Bone marrow (tissue), 2 donors: ENCODE results near the gene EGR4.

ENCODE experiments used
- DNase-seq, 2 donors: peaks; one replicate each; lab custom pipeline; 2025; lab: John Stamatoyannopoulos, UW

The EGR4 gene

GRCh38 chr2:73290049-73290839 is 3.1 kb downstream of the EGR4 start:
- no peak for DNase-seq

GRCh38 chr2:73289304-73289703 is 4.0 kb downstream of the EGR4 start:
- no peak for DNase-seq

DNA sequence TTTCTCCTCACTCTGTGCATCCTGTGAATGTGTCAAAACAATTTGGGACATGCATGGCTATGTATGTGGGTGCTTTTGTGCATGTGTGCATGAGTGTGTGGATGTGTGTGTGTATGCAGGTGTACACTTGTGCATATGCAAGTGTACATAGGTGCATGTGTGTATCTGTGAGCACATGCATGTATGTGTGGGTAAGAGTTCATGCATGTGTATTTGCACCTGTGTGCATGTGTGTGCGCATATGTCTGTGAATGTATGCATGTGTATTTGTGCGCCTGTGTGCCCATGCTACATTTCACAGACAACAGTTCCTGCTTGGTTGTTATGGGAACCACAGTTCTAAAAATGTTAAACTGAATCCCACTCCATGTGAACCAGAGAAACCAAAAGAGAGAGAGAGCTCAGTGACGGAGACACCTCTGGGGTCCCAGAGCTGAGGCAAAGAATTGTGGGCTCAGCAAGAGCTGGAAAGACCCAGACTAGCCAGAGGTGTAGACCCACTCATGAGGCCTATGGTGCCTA is 7.2 kb downstream of the EGR4 start:
- no peak for DNase-seq

DNA sequence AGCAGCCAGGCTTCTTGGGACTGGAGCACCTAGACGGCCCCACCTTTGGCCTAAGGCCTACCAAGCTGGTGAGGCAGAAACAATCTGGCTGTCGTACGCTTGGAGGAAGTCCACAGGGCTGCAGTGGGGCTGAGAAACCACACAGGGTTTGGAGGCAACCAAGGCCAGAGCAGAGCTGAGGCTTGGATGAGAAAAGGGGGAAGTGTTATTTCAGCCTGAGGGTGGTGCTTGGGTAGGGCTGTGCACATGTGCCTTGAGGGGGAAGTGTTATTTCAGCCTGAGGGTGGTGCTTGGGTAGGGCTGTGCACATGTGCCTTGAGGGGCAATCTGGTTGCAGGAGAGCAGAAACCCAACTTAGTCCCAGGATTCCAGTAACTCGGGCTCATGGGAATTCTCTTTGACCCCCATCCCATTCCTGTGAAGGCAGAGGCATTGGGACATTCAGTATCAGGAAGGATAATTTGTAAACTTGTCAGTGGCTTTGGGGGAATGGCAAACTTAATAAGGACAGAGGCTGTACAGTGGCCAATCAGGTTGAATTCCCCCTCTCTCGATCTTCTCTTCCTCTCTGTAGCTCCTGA is 8.1 kb downstream of the EGR4 start:
- peak in 1 of 2 donors; percentile 70 for DNase-seq

DNA sequence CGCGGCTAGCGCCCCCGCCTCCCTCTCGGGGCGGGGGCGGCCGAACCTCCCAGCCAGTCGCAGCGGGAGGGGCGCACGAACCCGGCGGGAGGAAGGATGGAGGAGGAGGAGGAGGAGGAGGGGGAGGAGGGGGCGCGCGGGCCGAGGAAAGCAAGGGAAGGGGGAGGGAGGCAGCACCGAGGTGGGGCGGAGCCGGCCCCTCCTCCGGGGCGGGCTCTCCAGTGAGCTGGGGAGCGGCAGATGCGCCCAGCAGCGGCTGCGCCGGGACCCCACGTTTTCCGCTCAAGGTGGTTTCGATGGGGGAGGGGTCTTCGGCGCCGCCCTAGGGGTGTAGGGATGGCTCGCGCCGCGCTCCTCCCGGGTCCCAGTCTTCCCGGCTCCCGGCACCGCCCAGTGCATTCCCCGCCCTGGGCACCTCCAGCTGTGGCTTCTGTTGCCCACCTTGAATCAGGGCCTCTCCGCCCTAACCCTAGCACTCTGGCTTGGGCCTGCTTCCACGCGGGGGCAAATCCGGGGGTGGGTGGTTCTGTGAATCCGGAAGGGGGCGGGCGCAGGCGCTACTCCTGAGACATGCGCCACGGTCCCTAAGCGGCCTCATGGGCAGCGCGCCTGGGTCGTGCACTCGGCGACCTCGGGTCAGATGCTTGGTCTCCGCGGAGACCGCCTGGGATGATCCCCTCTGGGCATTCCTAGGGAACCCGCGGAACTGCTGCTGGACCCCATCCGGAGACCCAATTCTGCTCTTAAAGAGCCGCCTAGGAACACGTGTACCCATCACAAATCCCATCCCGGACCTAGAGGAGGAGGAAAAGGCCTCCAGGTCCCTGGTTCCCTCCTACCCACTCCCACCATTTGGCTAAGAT is 8.8 kb downstream of the EGR4 start, which contains the start of gene FBXO41:
FBXO41 (minus strand) TSS at position 183 of the 863 bp plus-strand sequence. CDS start 14,848 bp downstream, outside the sequence.
- DNase-seq, result peak; percentile 42 to 48

- peak in 1 of 2 donors; percentile 35 for DNase-seq
These were observed 9.6 kb downstream of the EGR4 start for GRCh38 chr2:73283545-73284295.

GRCh38 chr2:73282924-73283544 is 10.3 kb downstream of the EGR4 start:
- no peak for DNase-seq

- no peak for DNase-seq
These were observed 12.1 kb downstream of the EGR4 start for GRCh38 chr2:73281244-73281643.

DNA sequence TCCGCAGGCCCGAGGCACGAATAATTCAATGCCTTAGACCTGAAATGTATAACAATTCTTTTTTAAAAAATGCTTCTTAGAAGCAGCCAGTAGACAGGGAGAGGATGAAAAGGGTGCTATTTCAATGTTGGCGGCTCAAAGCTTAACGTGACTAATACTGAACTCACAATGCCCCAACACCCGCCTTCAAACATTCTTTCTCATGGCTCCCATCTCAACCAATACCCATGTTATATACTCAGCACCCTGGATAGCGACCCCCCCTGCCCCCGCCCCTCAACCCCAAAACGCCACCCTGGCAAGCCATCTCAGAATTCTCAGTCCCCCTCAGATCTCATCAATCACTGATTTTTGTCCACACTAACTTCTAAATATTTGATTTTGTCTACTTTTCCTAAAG is 13.5 kb downstream of the EGR4 start:
- no peak for DNase-seq

DNA sequence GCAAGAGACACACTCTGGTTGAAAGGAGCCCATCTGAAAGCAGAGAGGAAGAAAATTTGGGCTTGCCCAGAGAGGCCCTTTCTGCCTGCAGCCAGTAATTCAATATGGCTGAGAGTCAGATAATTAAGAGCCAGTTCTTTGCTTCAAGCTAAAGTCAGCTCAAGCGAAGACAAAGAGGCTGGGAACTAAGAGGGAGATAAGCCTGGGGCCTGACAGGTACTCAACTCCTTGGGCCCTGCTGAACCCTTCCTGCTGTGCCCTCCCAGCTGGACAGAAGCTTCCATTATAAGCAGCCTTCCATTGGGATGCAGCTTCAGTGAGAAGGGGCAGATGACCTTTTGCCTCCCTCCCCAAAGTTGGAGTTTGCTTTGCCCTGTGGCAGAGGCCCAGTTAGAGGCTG is 21.1 kb downstream of the EGR4 start:
- DNase-seq, result no peak

DNA sequence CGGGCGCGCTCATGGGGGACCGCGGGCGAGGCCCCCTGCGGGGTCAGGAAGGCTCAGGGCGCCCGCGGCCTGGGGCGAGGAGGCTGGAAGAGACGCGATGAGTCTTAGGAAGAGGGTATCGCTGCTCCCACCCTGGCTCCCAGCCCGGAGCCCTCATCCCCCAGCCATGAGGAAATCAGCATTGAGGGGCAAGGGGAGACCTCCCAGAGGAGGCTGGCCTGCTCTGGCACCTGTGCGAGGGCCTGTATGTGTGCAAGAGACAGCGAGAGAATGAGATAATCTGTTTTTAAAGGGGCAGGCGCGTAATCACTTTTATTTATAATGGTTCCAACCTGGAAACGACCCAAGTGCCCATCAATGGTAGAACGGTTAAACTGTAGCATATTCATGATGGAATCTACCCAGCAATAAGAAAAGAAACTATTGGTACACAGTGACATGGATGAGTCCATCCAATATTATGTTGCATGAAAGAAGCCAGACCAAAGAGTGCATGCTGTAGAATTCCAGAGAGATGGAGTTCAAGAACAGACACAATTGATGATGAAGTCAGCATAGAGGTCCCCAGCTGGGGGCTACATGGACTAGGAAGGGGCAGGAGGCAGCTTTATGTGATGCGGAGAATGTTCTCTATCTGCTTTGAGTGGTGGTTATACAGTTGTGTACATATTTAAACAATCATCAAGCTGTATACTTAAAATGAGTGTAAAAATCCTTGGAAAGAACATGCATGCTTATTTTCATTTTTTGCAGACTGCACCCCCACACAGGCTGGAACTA is 23.5 kb downstream of the EGR4 start:
- DNase-seq, result no peak

- DNase-seq, result no peak
These were observed 24.3 kb downstream of the EGR4 start for GRCh38 chr2:73268830-73269685.

DNA sequence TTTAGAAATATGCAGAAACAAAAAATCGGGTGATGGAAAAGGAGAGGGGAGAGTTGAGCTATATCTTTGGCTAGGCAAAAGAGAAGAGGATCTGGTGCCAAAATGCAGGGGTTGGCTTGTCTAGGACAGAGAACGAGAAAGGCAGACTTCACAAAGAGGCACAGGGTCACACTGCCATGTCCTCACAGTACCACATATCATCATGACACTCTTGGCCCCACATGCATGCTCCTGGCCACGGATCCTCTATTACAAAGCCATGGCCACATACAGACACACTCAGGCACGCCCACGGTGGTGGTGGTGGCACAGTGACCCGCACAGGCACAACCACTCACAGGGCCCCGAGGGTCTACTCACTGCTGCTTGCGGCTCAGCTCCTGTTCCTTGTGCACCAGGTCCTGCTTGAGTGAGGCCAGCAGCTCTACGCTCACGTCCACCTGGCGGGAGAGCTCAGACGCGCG is 24.9 kb downstream of the EGR4 start:
- no peak for DNase-seq

DNA sequence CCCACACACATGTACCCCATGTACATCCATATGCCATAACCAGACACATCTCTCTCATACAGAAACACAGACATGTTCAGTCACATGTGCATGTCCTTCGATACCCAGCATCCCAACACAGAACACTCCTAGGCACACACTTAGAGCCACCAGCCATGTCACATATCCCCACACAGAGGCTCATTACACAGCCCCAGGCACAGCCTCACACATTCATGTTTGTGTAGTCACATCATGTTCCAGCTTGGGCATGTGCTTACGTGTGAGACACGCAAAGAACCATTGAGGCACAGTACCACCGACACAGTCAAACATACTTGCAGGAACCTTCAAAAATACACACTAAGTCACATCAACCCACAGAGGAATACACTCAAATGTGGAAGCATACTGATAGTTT is 26.3 kb downstream of the EGR4 start:
- no peak for DNase-seq

DNA sequence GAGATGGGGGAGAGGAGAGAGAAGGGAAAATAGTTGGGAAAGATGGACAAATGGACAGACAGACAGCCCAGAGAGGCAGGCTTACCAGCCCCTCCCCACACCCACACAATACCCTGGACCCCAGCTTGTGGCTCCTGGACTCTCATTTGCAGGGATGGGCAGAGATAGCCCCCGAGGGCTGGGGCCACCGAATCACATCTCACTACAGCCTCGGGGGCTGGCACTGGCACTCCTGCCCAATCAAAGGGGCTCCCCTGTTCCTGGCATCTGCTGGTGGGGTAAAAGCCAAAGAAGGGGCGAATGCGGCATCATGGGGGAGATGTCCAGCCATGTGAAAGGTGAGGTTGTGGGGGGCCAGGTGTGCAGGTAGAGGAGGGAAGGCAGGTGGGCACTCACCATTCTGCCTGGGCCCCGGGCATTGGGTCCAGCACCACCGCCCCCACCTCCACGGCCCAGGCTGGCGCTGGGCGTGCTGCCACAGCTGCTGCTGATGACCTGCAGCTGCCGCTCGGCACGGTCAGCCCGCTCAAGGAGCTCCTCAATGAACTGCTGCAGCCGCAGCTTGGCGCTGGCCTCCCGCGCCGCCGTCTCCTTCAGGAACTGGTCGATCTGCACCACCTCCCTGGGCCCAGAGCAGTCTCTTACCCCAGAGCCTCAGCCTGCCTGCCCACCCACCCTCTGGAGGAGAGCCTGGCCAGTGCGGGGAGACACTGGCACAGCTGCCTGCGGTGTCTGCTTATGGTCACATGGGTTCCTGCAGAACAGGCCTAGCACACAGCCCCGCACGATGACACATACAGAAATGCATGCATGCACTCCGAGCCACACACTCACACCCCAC is 27.1 kb downstream of the EGR4 start:
- DNase-seq, result no peak

DNA sequence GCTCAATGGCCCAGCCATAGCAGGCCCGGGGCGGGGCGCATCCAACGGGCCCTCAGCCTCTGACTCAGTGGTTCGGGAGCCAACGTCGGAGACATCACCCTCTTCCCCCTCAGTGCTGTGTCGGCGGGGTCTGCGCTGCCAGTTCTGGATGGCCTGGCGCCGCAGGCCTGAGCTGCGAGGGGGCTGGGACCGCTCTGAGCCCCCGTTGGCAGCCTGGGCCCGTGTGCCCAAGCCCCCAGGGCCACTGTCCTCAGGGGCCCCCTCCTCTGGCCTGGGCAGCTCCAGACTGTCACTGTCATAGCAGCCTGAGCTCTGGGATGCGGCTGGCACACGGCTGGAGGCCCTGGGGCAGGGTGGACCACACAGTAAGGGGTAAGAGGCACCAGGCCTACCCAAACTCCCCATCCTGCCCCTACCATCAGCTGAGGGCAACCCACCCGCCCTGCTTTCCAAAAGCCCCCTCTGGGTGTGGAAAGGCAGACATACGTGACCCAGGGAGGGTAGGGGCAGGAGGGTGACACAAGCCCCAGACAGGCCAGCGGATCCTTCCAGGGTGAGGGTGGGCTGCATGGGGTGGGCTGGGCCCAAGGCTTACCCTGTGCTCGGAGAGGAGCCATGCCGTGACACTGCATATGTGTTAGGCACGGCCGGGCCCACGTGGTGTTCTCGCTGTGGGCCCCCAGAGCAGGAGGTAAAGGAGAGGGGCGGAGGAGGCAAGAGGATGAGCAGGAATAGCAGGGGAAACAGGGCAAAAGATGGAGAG is 27.9 kb downstream of the EGR4 start:
- no peak for DNase-seq

DNA sequence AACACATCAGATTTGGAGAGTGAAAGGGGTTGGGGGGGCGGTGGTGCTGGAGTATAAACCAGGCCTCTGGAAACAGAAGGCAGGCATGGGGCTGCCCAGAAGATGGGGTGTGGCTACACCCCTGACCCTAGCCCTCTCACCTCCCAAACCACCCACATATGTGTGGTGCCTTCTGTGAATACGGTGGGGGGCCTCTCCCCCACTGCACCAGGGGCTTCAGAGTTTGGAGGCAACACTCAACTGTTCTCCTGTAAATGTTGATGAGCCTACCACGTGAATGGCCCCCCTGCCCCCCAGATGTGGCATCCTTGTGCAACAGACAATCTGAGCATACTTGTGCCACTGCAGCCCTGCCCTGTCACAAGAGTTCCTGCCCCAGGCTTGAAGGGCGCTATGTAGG is 28.6 kb downstream of the EGR4 start:
- no peak for DNase-seq

DNA sequence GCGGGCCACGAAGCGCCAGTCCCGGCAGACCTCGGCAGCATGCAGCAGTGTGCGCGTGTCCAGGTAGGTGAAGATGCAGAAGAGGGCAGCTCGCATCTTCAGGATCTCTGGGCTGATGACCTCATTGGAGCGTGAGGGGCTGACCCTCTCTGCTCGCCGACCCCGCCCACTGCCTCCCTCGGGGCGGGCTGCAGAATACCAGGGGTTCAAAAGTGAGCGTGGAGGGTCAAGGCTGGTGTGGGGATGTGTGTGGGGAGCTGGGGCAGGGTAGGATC is 29.1 kb downstream of the EGR4 start:
- no peak for DNase-seq
